Keratinocyte (primary cell): ENCODE data around the gene C20orf204. TPM values are rescaled to one million over a fixed set of nuclear protein-coding genes. Genes with fewer than 3 reads are reported as not detected.
A peak's percentile ranks its signal among the peaks of the same experiment; 100 is the strongest.

Source experiments
- DNase-seq: peaks from one replicate; pipeline ENCODE4 v3.0.0-alpha.2; 2011; ENCODE audit warnings: low read depth, missing footprints, low spot score
- FAIRE-seq: peaks from 2 replicates; lab custom pipeline; 2011; peaks lifted over from hg19 to GRCh38; lab: Jason Lieb, UNC
- H2AFZ ChIP-seq: 2 replicates; pipeline ENCODE4 v1.6.0; 2012; ENCODE audit warnings: low read length, control low read depth, inconsistent platforms; ENCODE audit not compliant: control insufficient read depth
- H3K27ac ChIP-seq: 2 replicates; pipeline ENCODE4 v1.5.1; 2011; ENCODE audit warnings: low read length; ENCODE audit not compliant: control insufficient read depth, insufficient read depth
- H3K27me3 ChIP-seq: 3 replicates; pipeline ENCODE4 v1.6.0; 2011; ENCODE audit warnings: low read length; ENCODE audit not compliant: control insufficient read depth, insufficient read depth; ENCODE audit errors: extremely low read depth
- H3K36me3 ChIP-seq, 2 experiments: 2 replicates in 1 of 2; 3 replicates in 1 of 2; pipeline ENCODE4 v1.5.1; 2011; ENCODE audit warnings: low read length in 2 of 2, mild to moderate bottlenecking in 1 of 2; ENCODE audit not compliant: control insufficient read depth in 2 of 2, insufficient read depth in 2 of 2; ENCODE audit errors: extremely low read depth in 1 of 2
- H3K4me1 ChIP-seq: 3 replicates; pipeline ENCODE4 v1.5.1; 2011; ENCODE audit warnings: low read length; ENCODE audit not compliant: control insufficient read depth, insufficient read depth; ENCODE audit errors: extremely low read depth
- H3K4me2 ChIP-seq: 3 replicates; pipeline ENCODE4 v1.6.0; 2011; ENCODE audit warnings: low read depth, low read length; ENCODE audit not compliant: control insufficient read depth, insufficient read depth; ENCODE audit errors: extremely low read depth
- H3K4me3 ChIP-seq, 3 experiments: fragments of 200-600 bp in 1 of 3; sonication (generic) in 1 of 3; 2 replicates in 2 of 3; 3 replicates in 1 of 3; pipeline ENCODE4 v1.5.1; 2011 to 2016; ENCODE audit warnings: low read length in 3 of 3, mild to moderate bottlenecking in 3 of 3, control low read depth in 2 of 3, inconsistent platforms in 1 of 3, low read depth in 1 of 3, mixed read lengths in 1 of 3, mixed run types in 1 of 3, moderate library complexity in 1 of 3; ENCODE audit not compliant: control insufficient read depth in 2 of 3, insufficient read depth in 2 of 3; ENCODE audit errors: extremely low read depth in 1 of 3
- H3K79me2 ChIP-seq: 2 replicates; pipeline ENCODE4 v1.6.0; 2012; ENCODE audit warnings: low read length; ENCODE audit not compliant: control insufficient read depth, insufficient read depth
- H3K9ac ChIP-seq: 3 replicates; pipeline ENCODE4 v1.6.0; 2011; ENCODE audit warnings: low read length; ENCODE audit not compliant: control insufficient read depth, insufficient read depth; ENCODE audit errors: extremely low read depth
- H3K9me1 ChIP-seq: 3 replicates; pipeline ENCODE4 v1.6.0; 2011; ENCODE audit warnings: low read length; ENCODE audit not compliant: control insufficient read depth, insufficient read depth; ENCODE audit errors: extremely low read depth
- H3K9me3 ChIP-seq: 2 replicates; pipeline ENCODE4 v1.5.1; 2012; ENCODE audit warnings: low read depth, low read length; ENCODE audit not compliant: control insufficient read depth
- H4K20me1 ChIP-seq: 3 replicates; pipeline ENCODE4 v1.6.0; 2011; ENCODE audit warnings: low read length; ENCODE audit not compliant: control insufficient read depth, insufficient read depth; ENCODE audit errors: extremely low read depth
- EZH2 ChIP-seq: IDR thresholded peaks from one replicate; pipeline ENCODE4 v1.6.1; 2012; ENCODE audit warnings: inconsistent platforms, mild to moderate bottlenecking, low read length, moderate library complexity
- dilution Hi-C: fragments of 300-500 bp; cut with MboI; formaldehyde crosslinking; loops from one replicate; pipeline ENCODE4 v1.7.0; 2020; ENCODE audit warnings: low sequenced_read_pairs; ENCODE audit not compliant: extremely low pct_ligation_motif_present
- polyA plus RNA-seq, 5 experiments: library from polyadenylated mRNA; depleted of rRNA in 3 of 5; stranded (reverse) in 3 of 5; stranded (forward) in 1 of 5; unstranded in 1 of 5; fragments of >200 nt; gene quantifications; 1 replicate in 1 of 5; 2 replicates in 3 of 5; 3 replicates in 1 of 5; pipeline versions ENCODE4 v1.2.1 to v1.2.3, GENCODE V29; 2011 to 2012; ENCODE audit warnings: missing spikeins in 2 of 5, low read depth in 1 of 5, low replicate concordance in 1 of 5
- TF ChIP-seq, protein P1 (sequence below), 3 experiments: IDR thresholded peaks in 1 of 3; conservative IDR thresholded peaks in 1 of 3; optimal IDR thresholded peaks in 1 of 3; 2 replicates in 2 of 3; 3 replicates in 1 of 3; pipeline versions ENCODE3 to v1.5.1; 2011; ENCODE audit warnings: low read length in 3 of 3, mild to moderate bottlenecking in 3 of 3, moderate library complexity in 2 of 3, control low read depth in 1 of 3, inconsistent platforms in 1 of 3; ENCODE audit not compliant: insufficient read depth in 2 of 3; ENCODE audit errors: extremely low read depth in 1 of 3

Gene C20orf204
- polyA plus RNA-seq, 1 donor (not counting 4 experiments of a cell fraction or from before 2014, with no cell fraction given): 0.08 TPM

DNA sequence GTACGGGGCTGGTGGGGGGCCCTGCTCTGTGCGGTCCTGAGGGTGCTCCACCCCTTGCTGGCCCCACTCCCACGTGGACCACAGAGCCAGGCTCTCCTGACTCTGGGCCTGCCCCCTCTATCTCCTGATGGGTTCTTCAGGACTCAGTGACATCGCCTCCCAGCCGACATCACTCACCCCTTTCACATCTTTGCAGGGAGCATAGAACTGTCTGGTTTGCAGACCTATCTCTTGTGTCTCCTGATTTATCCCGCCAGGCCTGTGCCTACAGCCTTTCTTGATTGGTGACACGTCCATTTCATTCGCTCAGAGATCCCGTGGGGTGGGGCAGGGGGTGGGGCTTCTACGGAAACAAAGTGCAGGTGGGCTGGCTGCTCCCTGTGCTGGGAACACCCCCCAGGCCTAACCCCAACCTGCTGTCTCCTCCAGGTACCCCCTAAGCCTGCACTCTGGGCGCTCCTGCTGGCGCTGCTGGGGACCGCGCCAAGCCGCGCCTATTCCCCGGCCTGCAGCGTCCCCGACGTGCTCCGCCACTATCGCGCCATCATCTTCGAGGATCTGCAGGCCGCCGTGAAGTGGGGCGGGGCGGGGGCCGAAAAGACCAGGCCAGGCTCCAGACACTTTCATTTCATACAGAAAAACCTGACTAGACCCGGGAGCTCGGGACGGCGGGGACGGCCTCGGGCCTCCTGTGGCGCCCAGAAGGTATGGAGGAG lies 1.7 kb downstream of the C20orf204 start:
- TF ChIP-seq, protein P1, sequence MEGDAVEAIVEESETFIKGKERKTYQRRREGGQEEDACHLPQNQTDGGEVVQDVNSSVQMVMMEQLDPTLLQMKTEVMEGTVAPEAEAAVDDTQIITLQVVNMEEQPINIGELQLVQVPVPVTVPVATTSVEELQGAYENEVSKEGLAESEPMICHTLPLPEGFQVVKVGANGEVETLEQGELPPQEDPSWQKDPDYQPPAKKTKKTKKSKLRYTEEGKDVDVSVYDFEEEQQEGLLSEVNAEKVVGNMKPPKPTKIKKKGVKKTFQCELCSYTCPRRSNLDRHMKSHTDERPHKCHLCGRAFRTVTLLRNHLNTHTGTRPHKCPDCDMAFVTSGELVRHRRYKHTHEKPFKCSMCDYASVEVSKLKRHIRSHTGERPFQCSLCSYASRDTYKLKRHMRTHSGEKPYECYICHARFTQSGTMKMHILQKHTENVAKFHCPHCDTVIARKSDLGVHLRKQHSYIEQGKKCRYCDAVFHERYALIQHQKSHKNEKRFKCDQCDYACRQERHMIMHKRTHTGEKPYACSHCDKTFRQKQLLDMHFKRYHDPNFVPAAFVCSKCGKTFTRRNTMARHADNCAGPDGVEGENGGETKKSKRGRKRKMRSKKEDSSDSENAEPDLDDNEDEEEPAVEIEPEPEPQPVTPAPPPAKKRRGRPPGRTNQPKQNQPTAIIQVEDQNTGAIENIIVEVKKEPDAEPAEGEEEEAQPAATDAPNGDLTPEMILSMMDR (optimal IDR thresholded peaks at IDR 0.05 in 1 of 3, IDR thresholded peaks at IDR 0.05 in 1 of 3, conservative IDR thresholded peaks at IDR 0.05 in 1 of 3; ENCODE audit: extremely low read depth in 1 of 3, insufficient read depth in 2 of 3, low read length in 3 of 3): no peak
- TF ChIP-seq EZH2: no peak
- Histone ChIP-seq H3K27ac (no peak overlapping the region), H3K4me3 (no peak overlapping the region), H3K4me2 (no peak overlapping the region), H4K20me1 (no peaks in the 10 kb centered on the region), H3K9me1 (no peaks in the 10 kb centered on the region), H3K9me3 (no peaks in the 10 kb centered on the region), H3K79me2 (no peaks in the 10 kb centered on the region), H3K4me1 (peaks cover 5% of the 10 kb centered on the region), H3K27me3 (peaks cover 32% of the 10 kb centered on the region), H3K9ac (no peak overlapping the region), H3K36me3 (peaks cover 0 to 7% of the 10 kb centered on the region in 2 experiments), H2AFZ (no peak overlapping the region)
- DNase-seq: no peak
- FAIRE-seq: no peak
- dilution Hi-C loops: no loop called here

DNA sequence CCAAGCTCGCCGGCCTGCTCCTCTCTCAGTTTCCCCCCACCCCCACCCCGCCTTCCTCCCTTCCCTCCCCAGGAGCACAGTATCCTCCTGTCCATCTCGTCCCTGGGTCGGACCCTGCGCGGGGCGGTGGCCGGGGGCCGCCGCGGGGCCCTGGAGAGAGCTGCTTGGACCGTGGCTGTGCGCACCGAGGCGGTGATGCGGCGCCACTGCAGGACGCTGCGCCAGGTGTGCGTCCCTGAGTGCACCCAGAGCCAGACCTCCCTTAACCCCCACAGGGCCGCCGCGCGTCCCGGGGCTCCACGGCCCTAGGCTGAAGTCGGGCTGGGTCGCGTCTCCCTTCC lies 2.2 kb downstream of the C20orf204 start:
- no peak for FAIRE-seq
- H3K27ac ChIP-seq: no peak overlapping the region

More for the DNA sequence above, 2.2 kb downstream of the C20orf204 start:
- Histone ChIP-seq H3K4me2 (peak overlapping the region; percentile 69), H3K9me3 (no peaks in the 10 kb centered on the region), H3K27me3 (peaks cover 32% of the 10 kb centered on the region), H2AFZ (no peak overlapping the region), H3K4me3 (peak overlapping the region in 1 of 3 experiments; percentile 57), H4K20me1 (no peaks in the 10 kb centered on the region), H3K36me3 (peaks cover 0 to 7% of the 10 kb centered on the region in 2 experiments), H3K9me1 (no peaks in the 10 kb centered on the region), H3K4me1 (peaks cover 5% of the 10 kb centered on the region), H3K9ac (no peak overlapping the region), H3K79me2 (no peaks in the 10 kb centered on the region)
- TF ChIP-seq EZH2: no peak
- TF ChIP-seq, protein P1 (optimal IDR thresholded peaks at IDR 0.05 in 1 of 3, IDR thresholded peaks at IDR 0.05 in 1 of 3, conservative IDR thresholded peaks at IDR 0.05 in 1 of 3; ENCODE audit: extremely low read depth in 1 of 3, insufficient read depth in 2 of 3, low read length in 3 of 3): no peak
- dilution Hi-C loops: no loop called here
- DNase-seq: no peak
